A549 (cell line): Measurements from ENCODE around the gene DHRS12. TPM values are rescaled to one million over a fixed set of nuclear protein-coding genes. Genes with fewer than 3 reads are reported as not detected.
"Not testable (repeated sequence)": the region's sequence is repeated elsewhere in the genome, so short reads cannot be mapped to it uniquely, and the experiment has no call there.

Experiments
- ATAC-seq, 2 experiments: fragments of 200-7000 bp in 1 of 2; fragments of >200 bp in 1 of 2; cut with Nextera tagmentation in 1 of 2; cut with Tn5 transposase in 1 of 2; 3 replicates each; pipeline versions ENCODE4 v1.8.0 to v1.9.1; 2018 to 2020; ENCODE audit warnings: mild to moderate bottlenecking in 1 of 2, moderate library complexity in 1 of 2
- CTCF ChIA-PET: fragments of 300-600 bp; sonication (Branson Sonifier 250); formaldehyde crosslinking; extraction: SDS; loops from one replicate; lab custom pipeline; 2021; ENCODE audit warnings: antibody characterized with exemption, inconsistent platforms; lab: Yijun Ruan, JAX
- POLR2A ChIA-PET: fragments of 350-600 bp; formaldehyde crosslinking; extraction: SDS; loops from one replicate; lab custom pipeline; 2021; ENCODE audit warnings: antibody characterized with exemption, inconsistent platforms; lab: Yijun Ruan, JAX
- DNase-seq, 2 experiments: peaks; one replicate each; pipeline versions ENCODE4 v3.0.0 to v3.0.0-alpha.2; 2011 to 2016; ENCODE audit warnings: low read depth in 1 of 2, low spot score in 1 of 2
- FAIRE-seq: peaks from 2 replicates; lab custom pipeline; 2011; peaks lifted over from hg19 to GRCh38; lab: Jason Lieb, UNC
- H3K27ac ChIP-seq, 2 experiments: fragments of >200 bp; sonication (Bioruptor Twin); formaldehyde crosslinking; 3 replicates each; pipeline ENCODE4 v1.5.1; 2016 to 2017
- H3K4me1 ChIP-seq: fragments of >200 bp; sonication (Bioruptor Twin); formaldehyde crosslinking; 3 replicates; pipeline ENCODE4 v1.6.1; 2016
- H3K4me2 ChIP-seq: fragments of >200 bp; sonication (Bioruptor Twin); formaldehyde crosslinking; 3 replicates; pipeline ENCODE4 v1.6.1; 2016
- H3K4me3 ChIP-seq: fragments of >200 bp; sonication (Bioruptor Twin); formaldehyde crosslinking; 3 replicates; pipeline ENCODE4 v1.5.1; 2016
- H3K9me3 ChIP-seq: fragments of >200 bp; sonication (Bioruptor Twin); formaldehyde crosslinking; 3 replicates; pipeline ENCODE4 v1.6.1; 2016
- CBX2 ChIP-seq: fragments of 200-600 bp; sonication (generic); IDR thresholded peaks from 2 replicates; pipeline ENCODE4 v1.6.1; 2016; ENCODE audit warnings: low read depth, mild to moderate bottlenecking, borderline replicate concordance
- CBX8 ChIP-seq: fragments of 200-600 bp; sonication (generic); IDR thresholded peaks from 2 replicates; pipeline ENCODE4 v1.6.1; 2016
- CHD4 ChIP-seq: fragments of 200-600 bp; sonication (generic); IDR thresholded peaks from 2 replicates; pipeline ENCODE4 v1.6.1; 2016; ENCODE audit warnings: antibody characterized with exemption, mild to moderate bottlenecking, borderline replicate concordance
- EHF ChIP-seq: fragments of 250-450 bp; sonication (Bioruptor Pico); IDR thresholded peaks from 2 replicates; pipeline ENCODE4 v1.5.0; 2020; ENCODE audit warnings: mild to moderate bottlenecking
- FOSB ChIP-seq: fragments of 250-450 bp; sonication (Bioruptor Pico); IDR thresholded peaks from 2 replicates; pipeline ENCODE4 v1.5.0; 2020; ENCODE audit warnings: mild to moderate bottlenecking, moderate library complexity
- GATA3 ChIP-seq: IDR thresholded peaks from 2 replicates; pipeline ENCODE4 v1.6.1; 2012; ENCODE audit warnings: borderline replicate concordance
- HES2 ChIP-seq: fragments of >200 bp; sonication (Bioruptor Twin); formaldehyde crosslinking; IDR thresholded peaks from 2 replicates; pipeline ENCODE4 v1.6.1; 2016
- HEYL ChIP-seq: fragments of 250-450 bp; sonication (Bioruptor Pico); IDR thresholded peaks from 2 replicates; pipeline ENCODE4 v1.8.0; 2021; ENCODE audit warnings: mild to moderate bottlenecking, moderate library complexity
- JUN ChIP-seq, 2 experiments: fragments of >200 bp; sonication (Bioruptor Twin); formaldehyde crosslinking; IDR thresholded peaks; 2 replicates in 1 of 2; 3 replicates in 1 of 2; pipeline ENCODE4 v1.6.1; 2016 to 2017
- JUNB ChIP-seq: fragments of >200 bp; sonication (Bioruptor Twin); formaldehyde crosslinking; IDR thresholded peaks from 2 replicates; pipeline ENCODE4 v1.6.1; 2016
- KDM5A ChIP-seq: fragments of 200-600 bp; sonication (generic); IDR thresholded peaks from 2 replicates; pipeline ENCODE4 v1.6.1; 2016; ENCODE audit warnings: antibody characterized with exemption, mild to moderate bottlenecking
- MAX ChIP-seq: IDR thresholded peaks from 2 replicates; pipeline ENCODE4 v1.6.1; 2012
- MYC ChIP-seq: IDR thresholded peaks from 2 replicates; pipeline ENCODE4 v1.6.1; 2012; ENCODE audit warnings: mild to moderate bottlenecking, inconsistent platforms, low read length, improper control_type of control experiment, borderline replicate concordance
- NPAS2 ChIP-seq: fragments of 250-450 bp; sonication (Bioruptor Pico); IDR thresholded peaks from 2 replicates; pipeline ENCODE4 v1.8.0; 2022; ENCODE audit warnings: mild to moderate bottlenecking, moderate library complexity, borderline replicate concordance
- NR3C1 ChIP-seq: fragments of >200 bp; sonication (Bioruptor Twin); formaldehyde crosslinking; IDR thresholded peaks from 3 replicates; pipeline ENCODE4 v1.6.1; 2017
- PBX3 ChIP-seq: IDR thresholded peaks from 2 replicates; pipeline ENCODE4 v1.6.1; 2012
- POLR2AphosphoS2 ChIP-seq: conservative IDR thresholded peaks from 2 replicates; pipeline ENCODE4 v1.6.1; 2012; ENCODE audit warnings: low read length, improper control_type of control experiment, inconsistent platforms
- RAD21 ChIP-seq, 2 experiments: fragments of >200 bp in 1 of 2; sonication (Bioruptor Twin) in 1 of 2; formaldehyde crosslinking in 1 of 2; IDR thresholded peaks in 1 of 2; conservative IDR thresholded peaks in 1 of 2; 2 replicates in 1 of 2; 3 replicates in 1 of 2; pipeline ENCODE4 v1.6.1; 2012 to 2018; ENCODE audit warnings: inconsistent platforms in 1 of 2
- RARB ChIP-seq: fragments of 250-450 bp; sonication (Bioruptor Pico); IDR thresholded peaks from 2 replicates; pipeline ENCODE4 v1.8.0; 2021; ENCODE audit warnings: mild to moderate bottlenecking, moderate library complexity
- REST ChIP-seq: fragments of 200-600 bp; sonication (generic); IDR thresholded peaks from 2 replicates; pipeline ENCODE4 v1.6.1; 2016; ENCODE audit warnings: antibody characterized with exemption, mild to moderate bottlenecking, moderate library complexity
- ZNF302 ChIP-seq: fragments of 250-450 bp; sonication (Bioruptor Pico); IDR thresholded peaks from 2 replicates; pipeline ENCODE4 v1.9.0; 2021; ENCODE audit warnings: inconsistent platforms, mild to moderate bottlenecking, moderate library complexity
- WGBS: methylation state at CpG from one replicate; pipeline ENCODE4 v1.1.6; 2017; ENCODE audit errors: missing lambda C conversion rate; 5-methylcytosine and 5-hydroxymethylcytosine counted together
- polyA plus RNA-seq, 4 experiments: library from polyadenylated mRNA; depleted of rRNA in 3 of 4; stranded (reverse); fragments of >200 nt; fragmentation: RNase III in 1 of 4; extraction: RNeasy Plus Mini Kit Qiagen cat#74134 plus additional on column Dnase treatment in 1 of 4; gene quantifications; 2 replicates in 3 of 4; 3 replicates in 1 of 4; pipeline ENCODE4 v1.2.3, GENCODE V29; 2011 to 2017

The DHRS12 gene
- polyA plus RNA-seq, 2 of the 4 experiments (the other 2 are of a cell fraction) = 4.2 to 7.5 TPM

- TF ChIP-seq KDM5A (no peak), EHF (no peak), MAX (no peak), CHD4 (no peak), MYC (no peak), NPAS2 (CRISPR knock-in tag) (no peak), JUNB (no peak), HES2 (no peak), PBX3 (no peak), FOSB (CRISPR knock-in tag) (no peak), GATA3 (no peak), REST (no peak), CBX8 (no peak), RARB (CRISPR knock-in tag) (no peak), POLR2AphosphoS2 (no peak), NR3C1 (no peak), JUN (IDR thresholded peaks at IDR 0.05) (no peak), RAD21 (conservative IDR thresholded peaks at IDR 0.05 in 1 of 2, IDR thresholded peaks at IDR 0.05 in 1 of 2) (no peak), ZNF302 (CRISPR knock-in tag) (no peak), CBX2 (no peak)
- WGBS = 78% methylated on average over 7 of the region's 10 CpGs
- DNase-seq (no peak), FAIRE-seq (no peak), ATAC-seq (no peak)
- no peak overlapping the region for H3K4me3 ChIP-seq
- H3K9me3 ChIP-seq = no peaks in the 10 kb centered on the region
- H3K4me2 ChIP-seq = no peak overlapping the region
- CTCF ChIA-PET = interaction anchor here (1.1 to 2.5 kb wide), 4 partner anchors 10 to 302 kb away, joined by 3 to 9 read pairs (median 8); partner anchors contain the start of gene NEK5
- no peaks in the 10 kb centered on the region for H3K4me1 ChIP-seq
- no peak overlapping the region for H3K27ac ChIP-seq
- POLR2A ChIA-PET = no interaction called here
Measured at GRCh38 chr13:51825681-51826254, 21.8 kb upstream of the DHRS12 start.

- TF ChIP-seq CHD4 (no peak), HEYL (no peak), CBX8 (no peak)
- ChIA-PET POLR2A (no interaction called here), CTCF (interaction anchor here (1.1 to 2.5 kb wide), 4 partner anchors 10 to 303 kb away, joined by 3 to 9 read pairs (median 8); partner anchors contain the start of gene NEK5)
- no peak overlapping the region for H3K4me2 ChIP-seq
- no peak overlapping the region for H3K4me3 ChIP-seq
- H3K4me1 ChIP-seq = no peaks in the 10 kb centered on the region
- no peaks in the 10 kb centered on the region for H3K9me3 ChIP-seq
- ATAC-seq (no peak), FAIRE-seq (no peak), DNase-seq (no peak)
- H3K27ac ChIP-seq = no peak overlapping the region
- 60% methylated on average over 2 of the region's 2 CpGs for WGBS
Measured at GRCh38 chr13:51825165-51825592, 21.2 kb upstream of the DHRS12 start.

- POLR2A ChIA-PET, H3K4me1 ChIP-seq, H3K27ac ChIP-seq, ATAC-seq, H3K4me3 ChIP-seq, H3K9me3 ChIP-seq, FAIRE-seq, DNase-seq, H3K4me2 ChIP-seq: not testable (repeated sequence)
- WGBS = 81% methylated on average over 11 of the region's 11 CpGs
- CTCF ChIA-PET = interaction anchor here (2.3 to 2.5 kb wide), 2 partner anchors 9 to 10 kb away, joined by 8 to 9 read pairs; no protein-coding TSS in a partner anchor
Measured at GRCh38 chr13:51824712-51825111, 20.7 kb upstream of the DHRS12 start.
